GM21619 (cell line): Measurements from ENCODE around the gene HIRA.
"Not testable (repeated sequence)": the region's sequence is repeated elsewhere in the genome, so short reads cannot be mapped to it uniquely, and the experiment has no call there.

Source experiments
- ATAC-seq: cut with Tn5 transposase; IDR thresholded peaks from one replicate; pipeline ENCODE4 v1.9.1; 2021; ENCODE audit not compliant: unreplicated experiment

Gene HIRA

GRCh38 chr22:19386248-19386647 lies 45.3 kb downstream of the HIRA start:
- no peak for ATAC-seq

GRCh38 chr22:19385221-19385906 lies 46.2 kb downstream of the HIRA start:
- ATAC-seq, result no peak

GRCh38 chr22:19383292-19383691 lies 48.2 kb downstream of the HIRA start:
- no peak for ATAC-seq

- ATAC-seq, result no peak
Observed at GRCh38 chr22:19382240-19382639, 49.3 kb downstream of the HIRA start.

GRCh38 chr22:19378344-19378674 lies 53.2 kb downstream of the HIRA start:
- no peak for ATAC-seq

GRCh38 chr22:19377565-19378343 lies 53.8 kb downstream of the HIRA start:
- ATAC-seq, result no peak

- no peak for ATAC-seq
Observed at GRCh38 chr22:19376971-19377370, 54.6 kb downstream of the HIRA start.

- no peak for ATAC-seq
Observed at GRCh38 chr22:19376247-19376646, 55.3 kb downstream of the HIRA start.

- no peak for ATAC-seq
Observed at GRCh38 chr22:19375435-19375834, 56.1 kb downstream of the HIRA start.

GRCh38 chr22:19374410-19374809 lies 57.1 kb downstream of the HIRA start:
- no peak for ATAC-seq

- no peak for ATAC-seq
Observed at GRCh38 chr22:19373450-19373849, 58.1 kb downstream of the HIRA start.

- no peak for ATAC-seq
Observed at GRCh38 chr22:19371893-19372292, 59.6 kb downstream of the HIRA start.

- no peak for ATAC-seq
Observed at GRCh38 chr22:19368876-19369275, 62.7 kb downstream of the HIRA start.

GRCh38 chr22:19367763-19368367 lies 63.7 kb downstream of the HIRA start:
- ATAC-seq, result no peak

- ATAC-seq, result not testable (repeated sequence)
Observed at GRCh38 chr22:19363541-19363940, 68.0 kb downstream of the HIRA start.

- ATAC-seq, result peak; percentile 90
Observed at GRCh38 chr22:19361501-19362103, 69.9 kb downstream of the HIRA start.

- no peak for ATAC-seq
Observed at GRCh38 chr22:19360862-19361261, 70.7 kb downstream of the HIRA start.

- no peak for ATAC-seq
Observed at GRCh38 chr22:19360300-19360792, 71.2 kb downstream of the HIRA start.

- ATAC-seq, result no peak
Observed at GRCh38 chr22:19359554-19360299, 71.8 kb downstream of the HIRA start.

GRCh38 chr22:19358703-19359553 lies 72.6 kb downstream of the HIRA start:
- ATAC-seq, result no peak
